HepG2 (cell line): ENCODE results near the gene LHFPL2. TPM values are rescaled to one million over a fixed set of nuclear protein-coding genes. Genes with fewer than 3 reads are reported as not detected.

Experiments
- BHLHE40 ChIP-seq: IDR thresholded peaks from 2 replicates; pipeline ENCODE4 v1.6.1; 2011; ENCODE audit warnings: low read length, improper control_type of control experiment
- CEBPB ChIP-seq: IDR thresholded peaks from 2 replicates; pipeline ENCODE4 v1.6.1; 2011; ENCODE audit warnings: low read depth, low read length, improper control_type of control experiment, borderline replicate concordance
- ELF1 ChIP-seq: sonication (generic); formaldehyde crosslinking; IDR thresholded peaks from 2 replicates; pipeline ENCODE4 v1.4.0; 2020; ENCODE audit warnings: missing genetic modification reagents
- GLI4 ChIP-seq: sonication (generic); formaldehyde crosslinking; IDR thresholded peaks from 2 replicates; pipeline ENCODE4 v1.5.1; 2020; ENCODE audit warnings: missing genetic modification reagents, mild to moderate bottlenecking, moderate library complexity, borderline replicate concordance
- HBP1 ChIP-seq: IDR thresholded peaks from 2 replicates; pipeline ENCODE4 v1.6.1; 2016; ENCODE audit warnings: low read depth, control low read depth
- HNF4A ChIP-seq: sonication (generic); formaldehyde crosslinking; IDR thresholded peaks from 2 replicates; pipeline ENCODE4 v1.4.0; 2020; ENCODE audit warnings: missing genetic modification reagents
- HNRNPLL ChIP-seq: fragments of 200-400 bp; formaldehyde crosslinking; IDR thresholded peaks from 2 replicates; pipeline ENCODE4 v1.6.1; 2017; ENCODE audit warnings: mild to moderate bottlenecking, low read depth, low read length; ENCODE audit not compliant: poor library complexity, severe bottlenecking
- IKZF4 ChIP-seq: sonication (generic); formaldehyde crosslinking; IDR thresholded peaks from 2 replicates; pipeline ENCODE4 v1.5.1; 2020; ENCODE audit warnings: borderline replicate concordance, mild to moderate bottlenecking, low read depth, missing genetic modification reagents; ENCODE audit errors: not compliant biosample characterization
- JUNB ChIP-seq: sonication (generic); formaldehyde crosslinking; IDR thresholded peaks from 2 replicates; pipeline ENCODE4 v1.8.0; 2022; ENCODE audit warnings: missing genetic modification reagents, mild to moderate bottlenecking, borderline replicate concordance
- KAT7 ChIP-seq: IDR thresholded peaks from 2 replicates; pipeline ENCODE4 v1.6.1; 2018; ENCODE audit warnings: borderline replicate concordance, missing compliant biosample characterization
- MAFF ChIP-seq: IDR thresholded peaks from 2 replicates; pipeline ENCODE4 v1.6.1; 2011; ENCODE audit warnings: low read depth, low read length, improper control_type of control experiment
- MATR3 ChIP-seq: sonication (generic); formaldehyde crosslinking; IDR thresholded peaks from 2 replicates; pipeline ENCODE4 v1.4.0; 2020; ENCODE audit warnings: missing genetic modification reagents
- MEIS2 ChIP-seq: sonication (generic); formaldehyde crosslinking; IDR thresholded peaks from 2 replicates; pipeline ENCODE4 v1.9.0; 2021; ENCODE audit warnings: mild to moderate bottlenecking, missing genetic modification reagents
- PTBP1 ChIP-seq: fragments of 200-400 bp; formaldehyde crosslinking; IDR thresholded peaks from 2 replicates; pipeline ENCODE4 v1.6.1; 2018; ENCODE audit warnings: low read length, low read depth; ENCODE audit not compliant: poor library complexity, severe bottlenecking
- RARA ChIP-seq: IDR thresholded peaks from 2 replicates; pipeline ENCODE4 v1.6.1; 2016; ENCODE audit warnings: missing genetic modification reagents, missing compliant biosample characterization
- RFXAP ChIP-seq: sonication (generic); formaldehyde crosslinking; IDR thresholded peaks from 2 replicates; pipeline ENCODE4 v1.4.0; 2020; ENCODE audit warnings: missing genetic modification reagents, borderline replicate concordance
- SATB2 ChIP-seq: sonication (generic); formaldehyde crosslinking; IDR thresholded peaks from 2 replicates; pipeline ENCODE4 v1.5.0; 2020; ENCODE audit warnings: missing genetic modification reagents
- TCF12 ChIP-seq, 2 experiments: fragments of 450-650 bp in 1 of 2; sonication (generic) in 1 of 2; formaldehyde crosslinking in 1 of 2; IDR thresholded peaks; 2 replicates each; pipeline versions ENCODE4 v1.6.1 to v1.8.0; 2017 to 2022; ENCODE audit warnings: antibody characterized with exemption in 1 of 2, mild to moderate bottlenecking in 1 of 2, missing genetic modification reagents in 1 of 2, moderate library complexity in 1 of 2
- ZFP82 ChIP-seq: sonication (generic); formaldehyde crosslinking; IDR thresholded peaks from 2 replicates; pipeline ENCODE4 v1.5.1; 2020; ENCODE audit warnings: mild to moderate bottlenecking, missing genetic modification reagents, borderline replicate concordance
- ZNF263 ChIP-seq: sonication (generic); formaldehyde crosslinking; IDR thresholded peaks from 2 replicates; pipeline ENCODE4 v1.4.0; 2020; ENCODE audit warnings: missing genetic modification reagents
- ZNF567 ChIP-seq: sonication (generic); formaldehyde crosslinking; IDR thresholded peaks from 2 replicates; pipeline ENCODE4 v1.8.1; 2023; ENCODE audit warnings: mild to moderate bottlenecking, missing genetic modification reagents, borderline replicate concordance
- polyA plus RNA-seq, 8 experiments: library from polyadenylated mRNA; depleted of rRNA in 3 of 8; stranded (reverse) in 7 of 8; unstranded in 1 of 8; fragments of >200 nt; fragmentation: Illumina TruSeq in 4 of 8; extraction: Trizol in 4 of 8; gene quantifications; 2 replicates each; pipeline versions ENCODE4 v1.2.1 to v1.2.3, GENCODE V29; 2011 to 2016; ENCODE audit warnings: low read depth in 4 of 8, missing spikeins in 1 of 8, mixed read lengths in 1 of 8; ENCODE audit not compliant: insufficient read depth in 1 of 8
- total RNA-seq, 5 experiments: library from RNA; depleted of rRNA; stranded (reverse); fragments of >200 nt; fragmentation: Illumina TruSeq; extraction: Trizol; gene quantifications; 2 replicates each; pipeline ENCODE4 v1.2.3, GENCODE V29; 2016; ENCODE audit warnings: low read depth in 1 of 5
- TF ChIP-seq, protein P1 (sequence below): sonication (generic); formaldehyde crosslinking; conservative IDR thresholded peaks from 2 replicates; pipeline ENCODE4 v1.5.0; 2020; ENCODE audit warnings: missing genetic modification reagents
- TF ChIP-seq, protein P2 (sequence below): sonication (generic); formaldehyde crosslinking; IDR thresholded peaks from 2 replicates; pipeline ENCODE4 v1.4.0; 2020; ENCODE audit warnings: mild to moderate bottlenecking, missing genetic modification reagents
- TF ChIP-seq, protein P3 (sequence below): sonication (generic); formaldehyde crosslinking; IDR thresholded peaks from 2 replicates; pipeline ENCODE4 v1.5.0; 2020; ENCODE audit warnings: missing genetic modification reagents, mild to moderate bottlenecking, borderline replicate concordance

LHFPL2 gene
- total and polyA plus RNA-seq, 2 of the 13 experiments (the other 11 are each of a cell fraction or from before 2014, with no cell fraction given), result 6.0 to 20.0 TPM

- TF ChIP-seq, protein P1, sequence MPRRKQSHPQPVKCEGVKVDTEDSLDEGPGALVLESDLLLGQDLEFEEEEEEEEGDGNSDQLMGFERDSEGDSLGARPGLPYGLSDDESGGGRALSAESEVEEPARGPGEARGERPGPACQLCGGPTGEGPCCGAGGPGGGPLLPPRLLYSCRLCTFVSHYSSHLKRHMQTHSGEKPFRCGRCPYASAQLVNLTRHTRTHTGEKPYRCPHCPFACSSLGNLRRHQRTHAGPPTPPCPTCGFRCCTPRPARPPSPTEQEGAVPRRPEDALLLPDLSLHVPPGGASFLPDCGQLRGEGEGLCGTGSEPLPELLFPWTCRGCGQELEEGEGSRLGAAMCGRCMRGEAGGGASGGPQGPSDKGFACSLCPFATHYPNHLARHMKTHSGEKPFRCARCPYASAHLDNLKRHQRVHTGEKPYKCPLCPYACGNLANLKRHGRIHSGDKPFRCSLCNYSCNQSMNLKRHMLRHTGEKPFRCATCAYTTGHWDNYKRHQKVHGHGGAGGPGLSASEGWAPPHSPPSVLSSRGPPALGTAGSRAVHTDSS (CRISPR knock-in tag), result no peak
- TF ChIP-seq BHLHE40 (no peak), HNRNPLL (no peak), MAFF (peak; percentile 53), MEIS2 (no peak), ZNF263 (CRISPR knock-in tag) (no peak), GLI4 (CRISPR knock-in tag) (no peak), JUNB (CRISPR knock-in tag) (peak; percentile 46; the same call in 1 of the 2 replicates), ELF1 (CRISPR knock-in tag) (no peak), SATB2 (CRISPR knock-in tag) (no peak), HBP1 (CRISPR knock-in tag) (no peak), TCF12 (IDR thresholded peaks at IDR 0.05) (no peak), TCF12 (CRISPR knock-in tag; IDR thresholded peaks at IDR 0.05) (no peak), KAT7 (CRISPR knock-in tag) (no peak), CEBPB (no peak), ZNF567 (CRISPR knock-in tag) (no peak), PTBP1 (no peak), RFXAP (no peak), HNF4A (CRISPR knock-in tag) (0 out of 2 replicates have a peak, but pooled peaks have one; percentile 10), ZFP82 (no peak), MATR3 (no peak), IKZF4 (CRISPR knock-in tag) (no peak), RARA (CRISPR knock-in tag) (peak; percentile 88)
- TF ChIP-seq, protein P2, sequence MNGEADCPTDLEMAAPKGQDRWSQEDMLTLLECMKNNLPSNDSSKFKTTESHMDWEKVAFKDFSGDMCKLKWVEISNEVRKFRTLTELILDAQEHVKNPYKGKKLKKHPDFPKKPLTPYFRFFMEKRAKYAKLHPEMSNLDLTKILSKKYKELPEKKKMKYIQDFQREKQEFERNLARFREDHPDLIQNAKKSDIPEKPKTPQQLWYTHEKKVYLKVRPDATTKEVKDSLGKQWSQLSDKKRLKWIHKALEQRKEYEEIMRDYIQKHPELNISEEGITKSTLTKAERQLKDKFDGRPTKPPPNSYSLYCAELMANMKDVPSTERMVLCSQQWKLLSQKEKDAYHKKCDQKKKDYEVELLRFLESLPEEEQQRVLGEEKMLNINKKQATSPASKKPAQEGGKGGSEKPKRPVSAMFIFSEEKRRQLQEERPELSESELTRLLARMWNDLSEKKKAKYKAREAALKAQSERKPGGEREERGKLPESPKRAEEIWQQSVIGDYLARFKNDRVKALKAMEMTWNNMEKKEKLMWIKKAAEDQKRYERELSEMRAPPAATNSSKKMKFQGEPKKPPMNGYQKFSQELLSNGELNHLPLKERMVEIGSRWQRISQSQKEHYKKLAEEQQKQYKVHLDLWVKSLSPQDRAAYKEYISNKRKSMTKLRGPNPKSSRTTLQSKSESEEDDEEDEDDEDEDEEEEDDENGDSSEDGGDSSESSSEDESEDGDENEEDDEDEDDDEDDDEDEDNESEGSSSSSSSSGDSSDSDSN (CRISPR knock-in tag), result no peak
- TF ChIP-seq, protein P3, sequence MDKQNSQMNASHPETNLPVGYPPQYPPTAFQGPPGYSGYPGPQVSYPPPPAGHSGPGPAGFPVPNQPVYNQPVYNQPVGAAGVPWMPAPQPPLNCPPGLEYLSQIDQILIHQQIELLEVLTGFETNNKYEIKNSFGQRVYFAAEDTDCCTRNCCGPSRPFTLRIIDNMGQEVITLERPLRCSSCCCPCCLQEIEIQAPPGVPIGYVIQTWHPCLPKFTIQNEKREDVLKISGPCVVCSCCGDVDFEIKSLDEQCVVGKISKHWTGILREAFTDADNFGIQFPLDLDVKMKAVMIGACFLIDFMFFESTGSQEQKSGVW (CRISPR knock-in tag), result no peak
These were observed 53.7 kb downstream of the LHFPL2 start (continued) for GRCh38 chr5:78594610-78595457.
